IPS DF 4.7 (cell line): Measurements from ENCODE around the gene KXD1.
"Not testable (repeated sequence)": the region's sequence is repeated elsewhere in the genome, so short reads cannot be mapped to it uniquely, and the experiment has no call there.

Experiments
- DNase-seq: peaks from one replicate; pipeline ENCODE4 v3.0.0-alpha.2; 2013; ENCODE audit warnings: low spot score; ENCODE audit errors: extremely low read depth

The KXD1 gene, protein sequence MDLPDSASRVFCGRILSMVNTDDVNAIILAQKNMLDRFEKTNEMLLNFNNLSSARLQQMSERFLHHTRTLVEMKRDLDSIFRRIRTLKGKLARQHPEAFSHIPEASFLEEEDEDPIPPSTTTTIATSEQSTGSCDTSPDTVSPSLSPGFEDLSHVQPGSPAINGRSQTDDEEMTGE

DNA sequence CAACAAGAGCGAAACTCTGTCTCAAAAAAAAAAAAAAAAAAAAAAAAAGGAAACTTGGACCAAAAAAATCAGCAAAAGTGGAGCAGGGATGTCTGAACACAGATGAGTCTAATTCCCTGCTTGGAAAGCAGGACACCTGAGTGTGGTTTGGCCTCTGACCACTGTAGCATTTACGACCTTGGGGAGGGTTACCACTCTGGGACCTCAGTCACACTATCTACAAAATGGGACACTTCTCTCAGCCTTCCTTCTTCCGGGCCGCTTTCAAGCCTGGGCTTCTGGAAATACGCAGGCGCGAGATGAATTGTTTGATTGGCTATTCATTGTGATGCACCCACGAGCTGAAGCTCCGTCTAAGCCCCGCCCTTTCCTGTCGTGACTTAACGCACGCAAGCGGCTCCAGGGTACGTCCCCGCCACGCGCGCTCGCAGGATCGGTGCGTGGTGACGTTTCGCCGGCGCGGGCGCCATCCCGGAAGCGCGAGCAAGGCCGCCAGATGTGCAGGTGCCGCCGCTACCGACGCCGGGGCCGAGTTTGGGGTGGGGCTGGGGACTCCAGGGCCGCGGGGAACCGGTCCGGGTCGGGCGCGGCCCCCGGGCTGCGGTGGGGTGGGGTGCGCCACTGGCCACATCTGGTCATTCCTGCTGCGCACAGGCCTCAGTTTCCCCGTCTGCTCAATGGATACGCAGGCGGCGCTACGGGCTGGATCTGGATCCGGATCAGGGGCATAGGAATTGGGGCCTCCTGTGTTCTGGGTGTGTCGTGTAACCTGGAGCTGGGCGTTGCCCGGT is at the start of gene KXD1:
TSS of gene KXD1 (plus strand) at position 460 of the 791 bp plus-strand sequence. CDS start 4,187 bp downstream, outside the sequence.
- DNase-seq, result peak; percentile 89

DNA sequence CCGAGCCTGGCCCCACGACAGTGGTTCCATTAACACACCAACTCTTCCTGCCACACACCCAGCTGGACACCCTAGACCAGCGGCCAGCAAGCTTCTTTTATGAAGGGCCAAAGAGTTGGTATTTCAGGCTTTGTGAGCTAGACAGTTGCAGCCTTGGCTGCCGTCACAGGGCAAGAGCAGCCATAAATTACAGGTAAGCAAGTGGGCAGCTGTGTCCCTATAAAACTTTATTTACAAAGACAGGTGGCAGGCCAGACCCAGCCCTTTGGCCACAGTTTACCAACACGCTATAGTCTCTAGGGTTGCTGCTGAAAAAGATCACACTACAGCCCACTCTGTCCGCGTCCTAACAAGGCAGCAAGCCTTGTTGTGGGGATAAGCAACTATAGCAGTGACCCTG is 49.1 kb upstream of the KXD1 start:
- no peak for DNase-seq

DNA sequence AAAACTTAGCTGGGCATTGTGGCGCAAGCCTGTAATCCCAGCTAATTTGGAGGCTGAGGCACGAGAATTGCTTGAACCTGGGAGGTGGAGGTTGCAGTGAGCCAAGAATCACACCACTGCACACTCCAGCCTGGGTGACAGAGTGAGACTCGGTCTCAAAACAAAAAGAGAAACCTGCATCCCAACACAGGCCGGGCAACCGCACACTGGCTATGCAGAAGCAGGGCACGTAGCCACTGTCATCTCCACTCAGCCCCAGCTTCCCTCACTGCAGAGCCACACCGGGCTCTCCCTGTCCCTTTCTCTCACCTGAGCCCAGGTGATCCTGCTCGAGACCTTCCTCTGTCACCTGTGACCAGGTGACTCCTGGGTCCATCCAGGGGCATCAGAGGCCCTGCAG is 47.5 kb upstream of the KXD1 start:
- DNase-seq, result no peak

DNA sequence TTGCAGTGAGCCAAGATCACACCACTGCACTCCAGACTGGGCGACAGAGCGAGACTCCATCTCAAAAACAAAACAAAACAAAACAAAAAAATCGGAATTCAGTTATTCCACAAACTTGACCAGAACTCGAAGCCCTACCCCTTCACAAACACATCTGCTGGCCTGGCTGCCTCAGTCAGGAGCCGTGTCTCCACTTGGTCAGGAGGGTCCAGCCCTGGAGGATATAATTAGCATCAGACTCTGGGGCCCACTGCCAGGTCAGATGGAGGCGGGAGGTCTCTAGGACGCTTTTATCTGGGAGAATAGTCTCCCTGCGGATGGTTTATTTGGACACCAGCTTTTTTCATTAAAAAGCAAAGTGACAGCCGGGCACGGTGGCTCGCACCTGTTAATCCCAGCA is 43.8 kb upstream of the KXD1 start:
- no peak for DNase-seq

DNA sequence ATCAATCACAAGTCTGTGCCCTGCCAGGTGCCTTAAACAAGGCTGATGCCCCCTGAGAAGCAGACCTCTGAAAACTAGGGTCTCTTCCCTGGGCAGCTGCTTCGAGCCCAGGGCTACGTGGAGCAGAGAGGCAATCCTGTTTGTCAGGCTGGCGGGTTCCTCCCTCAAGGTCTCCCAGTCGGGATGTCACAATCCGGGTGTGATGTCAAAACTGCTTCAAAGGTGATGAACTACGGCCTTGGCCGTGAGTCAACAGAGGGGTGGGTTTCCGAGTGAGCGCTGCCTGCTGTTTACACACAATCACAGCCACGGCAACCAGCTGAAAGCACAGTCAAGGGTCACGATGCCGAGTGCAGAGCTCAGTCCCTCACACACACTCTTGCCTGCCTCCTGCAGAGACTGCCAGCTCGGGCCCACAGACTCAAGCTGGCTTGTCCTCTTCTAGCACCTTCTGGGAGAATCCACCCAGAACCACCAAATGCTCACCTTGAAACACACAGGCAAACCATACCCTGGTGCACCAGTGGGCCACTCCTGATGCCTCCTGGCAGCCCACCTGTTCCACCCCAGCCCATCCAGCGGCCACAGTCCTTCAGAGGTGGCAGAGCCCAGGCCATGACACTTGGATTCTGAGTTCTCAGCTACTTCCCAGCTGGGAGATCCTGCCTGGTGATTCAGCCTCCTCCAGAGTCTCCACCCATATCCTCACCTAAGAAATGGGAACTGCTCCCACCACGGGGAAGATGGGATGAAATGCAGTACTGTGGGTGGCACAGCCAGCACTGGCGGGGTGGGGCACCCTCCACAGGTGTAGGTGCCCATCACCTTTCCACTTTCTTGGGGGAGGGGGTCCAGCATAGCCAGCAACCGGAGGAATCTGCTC is 42.6 kb upstream of the KXD1 start:
- no peak for DNase-seq

DNA sequence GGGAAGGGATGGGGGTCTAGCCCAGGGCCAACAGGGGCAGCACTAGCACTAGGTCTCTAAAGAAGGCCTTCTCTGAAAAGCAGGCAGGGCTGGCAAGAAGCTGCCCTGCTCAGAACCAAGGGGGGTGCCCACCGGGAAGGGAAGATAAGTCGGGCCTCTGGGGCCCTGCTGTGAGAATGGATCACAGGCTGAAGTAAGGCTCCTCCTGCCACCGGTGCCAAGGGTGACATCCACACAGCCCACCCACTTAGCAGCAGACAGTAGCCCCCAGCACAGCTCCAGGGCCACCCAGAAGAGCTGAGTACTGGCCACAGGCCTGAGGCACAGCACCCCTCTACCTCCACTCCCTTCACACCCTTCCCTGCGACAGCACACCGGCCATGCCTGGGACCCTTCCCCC is 41.7 kb upstream of the KXD1 start:
- no peak for DNase-seq

DNA sequence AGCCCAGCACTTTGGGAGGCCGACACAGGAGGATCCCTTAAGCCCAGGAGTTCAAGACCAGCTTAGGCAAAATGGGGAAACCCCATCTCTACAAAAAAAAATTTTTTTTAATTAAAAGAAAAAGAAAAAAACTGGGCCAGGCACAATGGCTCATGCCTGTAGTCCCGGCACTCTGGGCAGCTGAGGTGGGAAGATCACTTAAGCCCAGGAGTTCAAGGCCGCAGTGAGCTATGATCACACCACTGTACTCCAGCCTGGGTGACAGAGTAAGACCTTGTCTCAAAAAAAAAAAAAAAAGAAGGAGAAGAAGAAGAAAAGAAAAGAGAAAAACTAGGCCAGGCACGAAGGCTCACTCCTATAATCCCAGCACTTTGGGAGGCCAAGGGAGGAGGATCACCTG is 40.1 kb upstream of the KXD1 start:
- no peak for DNase-seq

DNA sequence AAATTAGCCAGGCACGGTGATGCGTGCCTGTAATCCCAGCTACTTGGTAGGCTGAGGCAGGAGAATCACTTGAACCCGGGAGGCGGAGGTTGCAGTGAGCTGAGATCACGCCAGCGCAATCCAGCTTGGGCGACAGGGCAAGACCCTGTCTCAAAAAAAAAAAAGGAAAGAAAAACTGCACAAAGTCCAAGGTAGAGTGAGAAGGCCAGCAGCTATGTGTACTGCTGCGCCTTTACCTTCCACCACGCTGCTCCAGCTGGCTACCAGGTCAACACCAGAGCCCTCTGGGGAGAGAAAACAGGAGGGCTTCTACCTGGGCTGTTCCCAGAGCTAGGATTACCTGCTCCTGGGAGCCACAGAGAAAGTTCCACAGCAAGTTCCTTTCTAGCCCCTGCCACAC is 39.0 kb upstream of the KXD1 start:
- DNase-seq, result no peak

DNA sequence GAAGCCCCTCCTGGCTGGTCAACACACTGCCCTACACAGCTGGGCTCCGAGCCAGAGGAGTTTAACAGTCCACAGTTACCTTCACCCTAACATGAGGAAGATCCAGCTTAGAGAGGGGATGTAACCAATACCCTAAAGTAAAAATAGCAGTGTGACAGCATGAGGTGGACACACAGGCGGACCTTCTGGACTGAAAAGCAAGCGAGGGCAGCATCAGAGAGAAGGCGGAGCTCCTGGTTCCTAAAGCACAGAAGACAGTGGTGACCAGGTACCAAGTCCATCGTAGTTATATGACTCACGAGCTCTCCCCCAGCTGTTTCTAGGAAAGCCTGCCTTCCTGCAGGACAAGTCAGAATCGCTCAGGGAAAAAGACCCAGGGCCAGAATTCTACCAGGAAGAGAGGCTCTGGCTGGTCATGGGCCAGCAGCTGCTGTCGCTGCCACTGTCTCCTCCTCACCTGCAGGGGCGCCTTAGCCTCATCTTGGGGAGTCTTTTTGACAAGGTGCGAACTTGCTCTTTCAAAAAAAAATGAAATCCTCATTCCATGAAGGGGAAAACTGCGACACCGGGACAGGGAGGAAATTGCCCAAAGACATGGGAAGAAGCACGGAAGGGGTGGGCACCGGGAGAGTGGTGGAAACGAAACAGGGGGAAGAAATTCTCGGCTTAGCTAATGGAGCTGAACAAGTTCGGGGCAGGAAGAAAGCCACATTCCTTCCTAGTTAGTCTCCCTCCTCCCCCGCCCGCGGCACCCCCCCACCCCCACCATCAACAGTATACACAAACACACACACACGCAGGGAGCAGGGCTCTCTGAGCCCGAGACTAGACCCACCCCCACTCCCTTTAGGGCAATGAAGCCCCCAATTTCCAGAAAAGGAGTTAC is 37.5 kb upstream of the KXD1 start:
- no peak for DNase-seq

DNA sequence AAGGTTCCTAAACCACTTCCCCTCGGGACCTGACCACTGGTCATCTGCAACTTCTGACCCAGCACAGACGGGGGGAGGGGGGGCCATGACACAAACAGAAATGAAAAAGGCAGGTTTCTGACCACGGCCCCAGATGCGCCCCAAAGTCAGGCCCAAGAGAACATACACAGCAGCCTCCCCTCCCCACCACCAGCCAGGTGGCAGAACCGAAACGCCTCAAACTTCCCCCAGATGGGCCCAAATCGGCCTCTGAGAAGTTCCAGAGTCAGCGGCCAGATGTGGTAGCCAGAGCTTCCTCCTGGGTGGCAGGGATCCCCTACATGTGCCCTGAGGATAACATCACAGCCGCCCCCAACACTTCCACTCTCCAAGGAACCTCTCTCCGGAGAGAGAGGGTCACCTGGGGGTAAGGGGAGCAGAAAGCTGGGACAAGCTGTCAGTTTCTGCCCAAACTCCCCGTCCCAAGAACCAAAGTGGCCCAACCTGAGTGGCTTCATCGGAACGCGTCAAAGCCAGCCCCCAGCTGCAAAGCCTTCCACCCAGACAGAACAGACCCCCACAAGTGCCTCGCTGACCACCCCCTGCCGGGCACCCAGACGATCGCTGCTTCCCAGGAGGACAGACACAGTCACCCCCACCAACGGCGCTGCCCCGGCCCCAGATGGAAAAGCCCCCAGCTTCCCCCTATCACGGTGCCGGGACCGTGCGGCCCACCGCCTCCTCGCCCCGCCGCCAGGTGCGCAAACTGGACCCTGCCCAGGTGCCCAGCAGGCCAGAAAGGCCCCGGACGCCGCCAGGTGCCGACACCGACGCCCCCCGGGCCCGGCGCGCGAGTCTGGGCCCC is 36.6 kb upstream of the KXD1 start:
- no peak for DNase-seq

DNA sequence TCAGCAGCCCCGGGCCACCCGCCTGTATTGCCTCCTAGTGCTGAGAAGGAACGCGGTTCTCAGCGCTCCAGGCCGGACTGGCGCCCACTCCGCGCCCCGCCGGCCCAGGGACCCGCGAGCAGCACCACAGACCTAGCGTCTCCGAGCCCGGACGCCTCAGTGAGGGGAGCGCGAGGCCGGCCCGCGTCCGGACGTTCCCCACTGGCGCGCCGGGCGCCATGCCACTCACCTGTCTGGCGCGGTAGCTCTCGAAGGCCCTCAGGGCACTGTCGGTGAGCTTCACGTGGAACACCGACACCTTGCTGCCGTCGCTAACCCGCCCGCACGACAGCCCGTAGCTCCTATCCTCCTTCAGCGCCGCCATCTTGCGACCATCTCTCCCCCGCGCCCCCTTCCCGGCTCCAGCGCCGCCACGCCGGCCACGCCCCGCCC is 36.0 kb upstream of the KXD1 start, which contains the start of gene ELL:
TSS of gene ELL (minus strand) at position 379 of the 432 bp plus-strand sequence. CDS start at position 364, 15 bp downstream.
- no peak for DNase-seq

DNA sequence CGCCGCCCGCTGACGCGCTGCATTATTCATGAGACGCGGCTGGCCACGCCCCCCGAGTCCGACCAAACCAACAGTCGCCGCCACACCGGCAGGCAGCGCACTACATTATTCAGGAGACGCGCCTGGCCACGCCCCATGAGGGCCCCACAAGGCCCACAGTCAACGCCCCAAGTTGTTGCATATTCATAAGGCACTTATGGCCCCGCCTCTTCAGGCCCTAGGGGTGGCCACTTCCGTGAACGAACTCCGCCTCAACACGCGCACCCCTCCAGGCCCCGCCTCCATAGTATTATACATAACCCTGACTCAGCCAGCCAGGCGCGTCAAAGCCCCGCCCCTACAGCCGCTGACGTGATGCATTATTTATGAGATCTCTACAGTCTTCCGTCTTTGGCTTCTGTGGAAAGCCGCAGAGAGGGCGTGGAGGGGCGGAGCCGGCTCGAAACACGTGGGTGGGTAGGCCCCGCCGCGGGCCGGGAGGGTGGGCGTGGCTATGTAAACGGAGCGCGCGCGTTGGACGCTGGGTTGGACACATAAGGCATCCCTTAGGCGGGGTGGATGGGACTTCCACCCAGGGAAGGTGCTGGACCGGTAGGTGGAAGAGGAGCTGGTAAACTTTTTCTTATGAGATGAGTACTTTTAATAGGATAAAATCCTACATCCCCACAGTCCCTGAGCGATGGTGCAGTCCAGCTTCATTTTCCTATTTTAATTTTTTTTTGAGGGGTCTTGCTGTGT is 35.4 kb upstream of the KXD1 start:
- DNase-seq, result peak; percentile 93

DNA sequence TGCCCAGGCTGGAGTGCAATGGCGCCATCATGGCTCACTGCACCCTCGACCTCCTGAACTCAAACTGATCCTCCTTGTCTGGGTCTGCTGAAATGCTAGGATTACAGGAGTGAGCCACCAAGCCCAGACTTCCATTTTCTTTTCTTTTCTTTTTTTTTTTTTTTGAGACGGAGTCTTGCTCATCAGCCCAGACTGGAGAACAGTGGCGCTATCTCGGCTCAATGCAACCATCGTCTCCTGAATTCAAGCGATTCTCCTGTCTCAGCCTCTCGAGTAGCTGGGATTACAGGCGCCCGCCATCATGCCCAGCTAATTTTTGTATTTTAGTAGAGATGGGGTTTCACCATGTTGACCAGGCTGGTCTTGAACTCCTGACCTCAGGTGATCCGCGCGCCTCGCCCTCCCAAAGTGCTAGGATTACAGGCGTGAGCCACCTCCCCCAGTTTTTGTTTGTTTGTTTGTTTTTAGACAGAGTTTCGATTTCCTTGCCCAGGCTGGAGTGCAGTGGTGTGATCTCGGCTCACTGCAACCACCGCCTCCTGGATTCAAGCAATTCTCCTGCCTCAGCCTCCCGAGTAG is 34.7 kb upstream of the KXD1 start:
- DNase-seq, result not testable (repeated sequence)

DNA sequence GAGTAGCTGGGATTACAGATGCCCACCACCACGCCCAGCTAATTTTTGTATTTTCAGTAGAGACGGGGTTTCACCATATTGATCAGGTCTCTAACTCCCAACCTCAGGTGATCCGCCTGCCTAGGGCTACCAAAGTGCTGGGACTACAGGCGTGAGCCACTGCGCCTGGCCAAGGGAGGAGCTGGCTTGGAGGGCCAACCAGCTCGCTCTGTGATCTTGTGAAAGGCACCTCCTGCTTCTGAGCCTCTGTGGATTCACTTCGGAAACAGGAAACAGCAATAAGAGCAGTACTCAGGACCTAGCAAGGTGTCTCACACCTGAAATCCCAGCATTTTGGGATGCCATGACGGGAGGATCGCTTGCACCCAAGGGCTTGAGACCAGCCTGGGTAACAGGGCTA is 33.8 kb upstream of the KXD1 start:
- DNase-seq, result no peak

DNA sequence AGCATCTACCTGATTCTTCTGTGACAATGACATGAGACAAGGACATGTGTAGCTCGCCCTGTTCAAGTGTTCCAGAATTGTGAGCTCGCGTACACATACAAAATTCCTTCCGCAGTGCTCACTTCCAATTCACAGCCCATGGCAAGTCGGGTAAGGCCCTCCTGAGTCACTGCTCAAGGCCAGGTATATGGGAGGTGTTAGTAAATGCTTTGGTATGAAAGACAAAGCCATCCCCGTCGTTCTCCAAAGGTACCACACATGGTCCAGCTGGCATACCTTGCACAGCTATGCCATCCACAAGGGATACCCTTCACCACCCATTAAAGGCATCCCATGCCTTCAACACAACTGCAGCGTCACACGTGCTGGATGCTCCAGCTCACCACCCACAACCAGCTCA is 31.4 kb upstream of the KXD1 start:
- DNase-seq, result no peak

DNA sequence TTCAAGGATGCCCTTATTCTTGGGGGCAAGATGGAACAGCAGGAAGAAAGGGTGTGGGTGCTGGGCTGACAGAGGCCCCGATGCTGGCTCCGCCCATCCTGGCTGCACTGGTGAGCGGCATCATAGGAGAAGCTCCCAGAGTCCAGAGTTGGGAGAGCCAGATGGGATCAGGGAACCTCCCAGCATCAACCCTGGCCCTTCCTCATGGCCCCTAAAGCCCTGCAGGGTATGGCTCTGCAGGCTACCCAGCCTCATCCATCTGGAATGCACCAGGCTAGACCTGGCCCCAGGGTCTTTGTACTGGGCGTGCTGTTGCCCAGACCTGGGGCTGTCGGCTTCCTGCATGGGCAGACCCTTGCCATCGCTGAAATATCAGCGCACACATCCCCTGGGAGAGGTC is 27.9 kb upstream of the KXD1 start:
- no peak for DNase-seq

DNA sequence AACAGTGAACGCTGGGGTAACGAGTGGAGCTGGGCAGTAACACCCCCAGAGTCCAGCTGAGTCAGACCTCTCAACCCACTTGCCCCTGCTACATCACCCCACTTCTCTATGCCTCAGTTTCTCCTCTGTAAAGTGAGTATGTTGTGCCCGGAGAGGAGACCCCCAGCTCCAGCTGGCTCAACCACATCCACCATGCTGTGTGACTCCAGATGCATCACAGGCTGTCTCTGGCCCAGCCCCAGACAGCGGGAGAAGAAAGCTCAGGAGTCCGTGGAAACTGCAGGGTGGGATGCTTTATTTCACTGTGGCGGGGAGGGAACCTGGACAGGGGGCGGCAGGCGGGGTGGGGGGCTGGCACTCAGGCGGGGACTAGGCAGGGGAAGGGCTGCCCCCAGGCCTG is 26.2 kb upstream of the KXD1 start:
- no peak for DNase-seq

DNA sequence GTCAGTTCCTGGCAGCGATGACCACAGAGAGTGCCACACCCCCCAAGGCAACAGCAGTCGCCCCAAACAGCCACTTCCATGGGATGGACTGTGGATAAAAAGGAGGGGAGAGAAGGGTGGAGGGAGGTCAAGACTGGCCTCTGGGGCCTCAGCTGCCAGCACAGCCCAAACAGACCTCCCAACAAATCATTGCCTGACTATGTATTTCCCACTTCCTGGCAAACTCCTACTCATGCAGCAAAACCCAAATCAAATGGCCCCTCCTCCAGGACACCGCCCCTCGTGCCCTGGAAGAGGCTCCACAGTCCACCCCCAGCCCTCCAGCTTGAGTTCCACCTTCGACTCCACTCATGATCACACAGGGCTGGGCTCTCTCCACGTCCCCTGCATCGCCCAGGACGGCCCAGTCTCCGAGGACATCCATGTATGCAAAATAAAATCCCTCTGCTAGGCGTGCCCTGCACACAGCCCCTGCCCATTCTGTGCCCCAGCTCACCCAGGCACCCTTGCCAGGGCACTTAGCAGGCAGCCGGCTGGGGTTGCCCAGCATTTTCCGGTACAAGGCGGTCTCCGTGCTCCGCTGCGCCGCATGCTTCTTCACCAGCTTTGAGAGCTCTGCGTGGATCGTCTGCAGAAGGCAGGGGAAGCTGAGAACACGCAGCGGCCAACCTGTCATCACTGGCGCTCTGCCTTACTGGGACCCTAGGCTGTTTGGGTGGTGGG is 25.3 kb upstream of the KXD1 start:
- no peak for DNase-seq
